ENCODE results near the gene REN.

Gene REN

DNA sequence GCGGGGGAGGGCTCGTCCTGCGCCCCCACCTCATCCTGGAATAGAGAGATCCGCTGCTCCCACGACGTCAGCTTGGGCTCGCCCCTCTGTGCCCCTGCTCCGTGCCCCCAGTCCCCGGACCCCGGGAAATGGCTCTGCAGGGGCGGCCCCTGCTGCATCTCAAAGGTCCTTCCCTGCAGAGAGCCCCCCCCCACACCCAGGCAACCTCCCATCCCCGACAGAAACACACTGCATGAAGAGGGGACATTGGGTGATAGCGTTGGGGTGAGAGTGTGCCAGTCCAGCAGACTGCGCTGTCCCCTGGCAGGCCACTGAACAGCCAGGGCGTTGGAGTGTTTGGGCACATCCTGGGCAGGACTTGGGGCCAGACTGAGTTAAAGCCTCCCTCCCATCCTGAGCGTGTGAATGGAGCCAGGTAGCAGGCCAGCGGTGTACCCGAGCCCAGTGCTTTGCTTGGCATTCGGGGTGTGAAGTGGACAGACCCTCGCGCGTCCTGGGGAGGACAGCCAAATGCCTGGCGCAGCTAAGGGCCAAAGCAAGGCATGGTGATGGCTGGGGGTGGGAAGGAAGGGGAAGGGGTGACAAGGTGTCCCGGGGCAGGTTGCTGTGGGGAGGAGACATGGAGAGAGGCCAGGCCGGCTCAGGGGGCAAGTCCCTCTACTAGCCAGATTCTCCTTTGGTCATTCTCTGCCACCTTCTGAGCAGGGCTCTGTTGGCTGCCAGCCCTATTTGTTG, 13.7 kb downstream of the REN start:
- FAIRE-seq: no peak

GRCh38 chr1:204151552-204152309, 14.4 kb downstream of the REN start, which contains the start of gene ETNK2:
TSS of gene ETNK2 (minus strand) at chr1:204152044. CDS start at chr1:204151852, 192 bp downstream.
- no peak for FAIRE-seq

- no peak for FAIRE-seq
These were observed 15.2 kb downstream of the REN start for GRCh38 chr1:204150702-204151551.

GRCh38 chr1:204149635-204150565, 16.2 kb downstream of the REN start:
- FAIRE-seq: no peak

DNA sequence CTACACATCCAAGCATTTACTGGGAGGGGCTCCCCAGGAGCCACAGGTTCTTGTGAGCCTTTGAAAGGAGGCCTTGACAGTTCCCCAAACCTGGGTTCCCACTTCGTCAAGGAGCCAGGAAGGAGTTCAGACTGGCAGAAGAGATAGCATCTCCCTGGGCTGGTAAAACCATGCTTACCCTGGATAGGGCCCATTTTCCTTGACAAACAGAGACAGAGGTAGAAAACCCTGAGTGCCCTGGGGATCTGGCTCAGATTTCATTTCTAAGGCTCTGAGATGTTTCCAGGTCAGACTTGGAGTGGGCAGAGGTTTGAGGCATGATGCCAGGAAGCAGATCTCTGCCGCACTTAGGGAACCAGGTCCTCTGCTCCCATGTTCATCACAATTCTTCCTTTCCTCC, 17.0 kb downstream of the REN start:
- FAIRE-seq: no peak

- FAIRE-seq: no peak
These were observed 18.4 kb downstream of the REN start for GRCh38 chr1:204147406-204148383.

DNA sequence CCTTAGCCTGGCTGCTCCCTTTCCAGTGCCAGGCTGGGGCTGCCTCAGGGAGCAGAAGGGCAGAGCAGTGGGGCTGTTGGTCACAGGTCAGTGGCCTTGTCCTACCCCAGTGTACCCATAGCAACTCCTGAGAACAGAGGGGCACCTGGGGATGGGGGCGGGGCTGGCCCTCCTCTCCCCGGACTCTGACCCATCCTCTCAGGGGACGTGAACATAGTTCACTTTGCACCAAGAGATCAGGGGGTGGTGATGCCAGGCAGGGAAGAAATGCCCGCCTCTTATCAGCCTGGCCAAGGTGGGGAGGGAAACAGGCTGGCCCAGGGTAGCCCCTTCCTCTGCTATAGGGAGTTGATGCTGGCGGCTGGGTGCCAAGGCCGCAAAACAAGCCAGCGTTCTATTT, 19.2 kb downstream of the REN start:
- no peak for FAIRE-seq

DNA sequence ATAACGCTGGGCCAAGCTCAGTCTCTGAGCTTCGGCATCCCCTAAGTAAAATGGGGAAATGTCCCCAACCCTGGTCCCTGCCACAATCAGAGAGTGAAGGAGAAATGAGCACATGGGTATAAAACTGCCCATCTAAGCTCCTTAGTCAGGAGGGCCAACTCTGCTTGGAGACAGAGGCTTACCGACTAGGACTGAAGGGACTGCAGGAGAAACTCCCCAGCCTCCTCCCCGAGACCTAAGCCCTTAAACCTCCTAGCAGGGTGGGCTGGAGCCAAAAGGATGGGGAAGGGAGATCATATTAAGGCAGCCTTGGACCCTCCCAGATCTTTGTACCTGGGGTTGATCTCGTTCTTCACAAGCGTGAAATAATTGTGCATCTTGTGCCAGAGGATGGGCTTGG, 19.8 kb downstream of the REN start:
- no peak for FAIRE-seq

- no peak for FAIRE-seq
These were observed 21.1 kb downstream of the REN start for GRCh38 chr1:204145033-204145504.

DNA sequence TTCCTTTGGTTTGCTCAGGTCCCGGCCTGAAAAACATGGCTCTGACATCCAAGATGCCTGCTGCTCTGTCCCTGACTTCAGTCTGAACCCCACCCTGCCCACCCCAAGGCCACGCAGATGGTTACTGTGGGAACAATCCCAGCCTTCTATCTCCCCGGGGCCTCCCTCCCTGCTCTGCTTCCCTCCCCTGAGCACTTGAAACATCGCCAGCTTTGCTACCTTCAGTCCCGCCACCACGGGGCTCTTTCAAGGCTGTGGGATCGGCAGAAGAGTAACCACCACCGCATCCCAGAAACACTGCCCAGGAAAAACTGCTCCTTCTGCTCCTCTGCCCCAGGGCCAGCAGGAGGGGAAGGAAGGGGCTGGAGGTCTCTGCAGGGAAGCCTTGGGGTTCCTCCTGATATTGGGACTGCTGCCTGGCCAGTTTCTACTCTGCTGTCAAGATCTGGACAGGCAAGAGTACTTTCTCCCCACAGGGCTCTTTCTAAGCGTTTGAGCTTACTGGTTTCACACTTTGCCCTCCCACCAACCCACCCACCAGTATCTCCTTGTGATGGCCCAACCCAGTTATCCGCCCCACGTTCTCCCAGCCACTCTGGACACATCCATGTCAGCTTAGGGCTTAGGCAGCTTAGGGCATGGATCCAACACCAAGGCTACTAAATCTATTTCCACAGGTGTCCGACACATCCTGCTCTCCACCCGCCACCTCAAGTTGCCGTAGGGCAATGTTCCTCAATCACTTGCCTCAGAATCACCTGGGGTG, 22.7 kb downstream of the REN start:
- no peak for FAIRE-seq

GRCh38 chr1:204142032-204142974, 23.8 kb downstream of the REN start:
- FAIRE-seq: no peak

DNA sequence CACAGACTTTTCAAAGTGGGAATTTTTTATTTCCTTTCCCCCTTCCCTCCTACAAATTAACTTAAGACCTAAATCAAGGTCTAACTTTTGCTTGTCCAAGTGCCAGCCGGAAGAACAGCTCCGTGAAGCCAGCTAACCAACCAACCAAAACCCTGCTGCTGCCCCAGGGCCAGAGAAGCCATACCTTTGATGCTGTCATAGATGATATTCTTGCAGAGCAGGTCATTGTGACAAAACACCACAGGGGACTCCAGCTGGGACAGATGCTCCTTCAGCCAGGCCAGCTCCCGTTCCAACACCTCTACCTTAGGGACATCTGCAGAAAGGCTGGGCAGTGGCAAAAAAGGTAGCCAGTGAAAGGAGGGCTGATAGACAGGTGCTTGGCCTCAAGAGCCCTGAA, 25.0 kb downstream of the REN start:
- FAIRE-seq: no peak

- no peak for FAIRE-seq
These were observed 26.2 kb downstream of the REN start for GRCh38 chr1:204139952-204140351.

DNA sequence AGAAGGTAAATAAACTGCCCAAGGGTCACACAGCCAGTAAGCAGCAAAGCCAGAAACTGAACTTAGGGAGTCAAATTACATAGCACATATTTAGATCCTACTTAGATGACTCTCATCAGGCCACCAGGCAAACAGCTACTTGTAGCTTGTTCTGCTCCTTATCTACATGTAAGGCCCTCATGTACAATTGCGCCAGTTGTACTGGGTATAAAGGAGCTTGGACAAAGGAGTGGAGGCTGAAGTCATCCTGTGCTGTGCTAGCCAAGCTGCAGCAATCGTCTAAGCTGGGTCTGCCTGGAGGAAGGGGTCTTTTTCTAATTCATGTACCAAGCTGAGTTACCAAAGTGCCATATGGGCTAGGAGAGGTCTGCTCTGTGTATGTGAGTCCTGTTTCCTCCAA, 27.0 kb downstream of the REN start:
- FAIRE-seq: no peak

DNA sequence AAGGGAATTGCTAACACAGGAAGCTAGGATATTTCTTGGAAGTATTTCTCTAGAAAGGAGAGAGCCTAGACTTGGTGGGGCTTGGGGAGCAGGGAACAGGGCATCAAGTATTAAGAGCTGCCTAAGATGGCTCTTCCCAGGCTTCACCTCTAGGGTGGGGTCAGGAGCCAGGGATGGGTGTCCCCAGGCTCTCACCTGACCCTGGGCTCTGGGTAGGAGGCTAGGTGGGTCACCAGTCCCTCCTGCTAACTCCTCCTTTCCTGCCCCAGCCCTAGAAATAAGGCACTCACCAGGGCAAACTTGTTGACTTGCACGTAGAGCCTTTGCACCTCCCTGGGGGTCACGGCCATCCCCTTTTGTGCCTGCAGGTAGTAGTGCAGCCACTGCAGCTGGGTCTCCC, 29.3 kb downstream of the REN start:
- FAIRE-seq: no peak

GRCh38 chr1:204134103-204134502, 32.0 kb downstream of the REN start:
- no peak for FAIRE-seq

GRCh38 chr1:204132718-204133117, 33.4 kb downstream of the REN start:
- no peak for FAIRE-seq

GRCh38 chr1:204131978-204132377, 34.2 kb downstream of the REN start:
- no peak for FAIRE-seq
